Fibroblast of peridontal ligament (primary cell): ENCODE results near the gene DNAJC1.
"Not testable (repeated sequence)": the region's sequence is repeated elsewhere in the genome, so short reads cannot be mapped to it uniquely, and the experiment has no call there.

Source experiments
- DNase-seq: peaks from one replicate; pipeline ENCODE4 v3.0.0-alpha.2; 2010; ENCODE audit errors: extremely low read depth

Gene DNAJC1, protein sequence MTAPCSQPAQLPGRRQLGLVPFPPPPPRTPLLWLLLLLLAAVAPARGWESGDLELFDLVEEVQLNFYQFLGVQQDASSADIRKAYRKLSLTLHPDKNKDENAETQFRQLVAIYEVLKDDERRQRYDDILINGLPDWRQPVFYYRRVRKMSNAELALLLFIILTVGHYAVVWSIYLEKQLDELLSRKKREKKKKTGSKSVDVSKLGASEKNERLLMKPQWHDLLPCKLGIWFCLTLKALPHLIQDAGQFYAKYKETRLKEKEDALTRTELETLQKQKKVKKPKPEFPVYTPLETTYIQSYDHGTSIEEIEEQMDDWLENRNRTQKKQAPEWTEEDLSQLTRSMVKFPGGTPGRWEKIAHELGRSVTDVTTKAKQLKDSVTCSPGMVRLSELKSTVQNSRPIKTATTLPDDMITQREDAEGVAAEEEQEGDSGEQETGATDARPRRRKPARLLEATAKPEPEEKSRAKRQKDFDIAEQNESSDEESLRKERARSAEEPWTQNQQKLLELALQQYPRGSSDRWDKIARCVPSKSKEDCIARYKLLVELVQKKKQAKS

DNA sequence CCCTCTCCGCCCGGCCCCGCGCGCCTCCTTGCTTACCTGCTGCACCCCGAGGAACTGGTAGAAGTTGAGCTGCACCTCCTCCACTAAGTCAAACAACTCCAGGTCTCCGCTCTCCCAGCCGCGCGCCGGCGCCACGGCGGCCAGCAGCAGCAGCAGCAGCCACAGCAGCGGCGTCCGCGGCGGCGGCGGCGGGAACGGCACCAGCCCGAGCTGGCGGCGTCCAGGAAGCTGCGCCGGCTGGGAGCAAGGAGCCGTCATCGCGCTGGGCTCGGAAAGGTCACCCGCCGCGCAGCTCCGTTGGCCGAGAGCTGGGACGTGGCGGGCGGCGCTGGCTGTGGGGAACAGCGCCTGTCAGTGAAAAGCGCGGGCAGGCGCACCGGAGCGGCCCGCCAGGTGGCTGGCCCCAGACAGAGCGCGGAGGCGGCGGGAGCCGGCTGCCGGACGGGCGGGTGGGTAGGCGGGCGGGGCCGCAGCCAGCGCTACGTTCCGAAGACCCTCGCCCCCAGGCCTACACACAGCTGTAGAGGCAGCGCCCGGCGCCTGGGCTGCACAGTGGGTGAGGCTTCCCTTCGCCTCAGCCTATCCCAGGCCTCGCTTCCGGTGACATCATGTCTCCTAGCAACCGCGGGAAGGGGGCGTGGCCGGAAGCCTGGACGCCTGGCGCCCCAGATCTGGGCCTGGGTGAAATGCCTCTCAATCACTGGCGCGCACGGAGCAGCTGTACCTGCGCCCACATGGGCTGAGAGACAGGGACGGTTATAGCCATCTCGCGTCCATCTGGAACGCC is at the start of gene DNAJC1:
DNAJC1 (minus strand) TSS at position 554 of the 787 bp plus-strand sequence; CDS start at position 258, 296 bp downstream.
- DNase-seq, result peak; percentile 88

DNA sequence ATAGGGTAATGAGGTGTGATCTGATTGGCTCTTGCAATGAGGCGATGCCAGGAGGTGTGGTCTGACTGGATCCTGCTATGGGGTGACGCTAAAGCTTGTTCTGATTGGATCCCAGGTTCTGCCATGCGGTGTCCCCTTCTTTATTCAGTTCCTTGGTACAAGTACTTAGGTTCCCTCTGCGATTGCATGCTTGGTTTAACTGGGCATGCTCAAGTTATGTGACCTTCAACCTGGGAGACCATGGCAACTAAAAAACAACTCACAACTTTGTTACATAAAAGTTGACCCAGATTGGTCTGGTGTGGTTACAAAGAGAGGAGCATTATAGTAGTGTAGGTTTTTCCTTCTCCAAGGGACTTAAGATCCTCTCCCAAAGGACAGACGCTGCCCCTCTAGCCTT is 49.5 kb upstream of the DNAJC1 start:
- DNase-seq, result no peak

DNA sequence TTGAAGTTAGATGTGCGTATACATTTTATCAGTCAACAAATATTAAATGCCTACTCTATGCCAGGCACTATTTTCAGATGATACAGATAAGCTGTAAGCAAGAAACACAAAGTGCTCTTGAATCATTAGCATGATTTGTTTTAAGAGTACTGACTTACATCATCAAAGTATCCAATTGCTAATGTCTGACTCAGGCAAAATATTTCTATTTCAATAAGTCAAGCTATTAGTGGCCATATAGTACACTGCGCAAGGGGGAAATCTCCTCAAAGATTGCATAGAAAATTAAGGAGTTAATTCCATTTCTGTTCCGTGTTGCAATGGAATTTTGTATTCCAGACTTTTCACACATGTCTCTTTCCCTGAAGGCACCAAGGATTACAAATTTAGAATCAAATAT is 46.1 kb upstream of the DNAJC1 start:
- DNase-seq, result no peak

DNA sequence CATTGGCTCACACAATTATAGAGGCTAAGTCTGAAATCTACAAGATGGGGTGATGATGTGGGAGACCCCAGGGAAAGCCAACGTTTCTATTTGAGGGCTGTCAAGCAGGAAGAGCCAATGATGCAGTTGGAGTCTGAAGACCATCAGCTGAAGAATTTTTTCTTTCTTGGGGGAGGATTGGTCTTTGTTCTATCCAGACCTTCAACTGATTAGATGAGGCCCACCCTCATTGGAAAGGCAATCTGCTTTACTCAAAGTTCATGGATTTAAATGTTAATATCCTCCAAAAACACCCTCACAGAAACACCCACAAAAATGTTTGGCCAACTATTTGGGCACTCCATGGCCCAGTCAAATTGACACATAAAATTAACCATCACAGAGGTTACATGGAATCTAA is 44.3 kb upstream of the DNAJC1 start:
- no peak for DNase-seq

DNA sequence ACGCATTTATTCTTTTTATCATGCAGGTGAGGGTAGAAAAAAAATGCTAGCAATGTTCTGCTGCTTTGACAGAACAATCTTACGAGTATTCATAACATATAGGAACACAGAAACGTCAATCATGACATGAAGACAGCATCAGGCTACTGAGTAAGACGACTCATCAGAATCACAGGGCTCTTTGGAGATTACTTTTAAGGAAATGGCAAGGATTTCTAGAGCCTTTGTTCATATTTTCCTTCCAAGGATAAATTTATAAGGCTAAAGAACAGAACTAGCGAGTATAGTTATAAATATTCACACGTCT is 39.8 kb upstream of the DNAJC1 start:
- DNase-seq, result no peak

DNA sequence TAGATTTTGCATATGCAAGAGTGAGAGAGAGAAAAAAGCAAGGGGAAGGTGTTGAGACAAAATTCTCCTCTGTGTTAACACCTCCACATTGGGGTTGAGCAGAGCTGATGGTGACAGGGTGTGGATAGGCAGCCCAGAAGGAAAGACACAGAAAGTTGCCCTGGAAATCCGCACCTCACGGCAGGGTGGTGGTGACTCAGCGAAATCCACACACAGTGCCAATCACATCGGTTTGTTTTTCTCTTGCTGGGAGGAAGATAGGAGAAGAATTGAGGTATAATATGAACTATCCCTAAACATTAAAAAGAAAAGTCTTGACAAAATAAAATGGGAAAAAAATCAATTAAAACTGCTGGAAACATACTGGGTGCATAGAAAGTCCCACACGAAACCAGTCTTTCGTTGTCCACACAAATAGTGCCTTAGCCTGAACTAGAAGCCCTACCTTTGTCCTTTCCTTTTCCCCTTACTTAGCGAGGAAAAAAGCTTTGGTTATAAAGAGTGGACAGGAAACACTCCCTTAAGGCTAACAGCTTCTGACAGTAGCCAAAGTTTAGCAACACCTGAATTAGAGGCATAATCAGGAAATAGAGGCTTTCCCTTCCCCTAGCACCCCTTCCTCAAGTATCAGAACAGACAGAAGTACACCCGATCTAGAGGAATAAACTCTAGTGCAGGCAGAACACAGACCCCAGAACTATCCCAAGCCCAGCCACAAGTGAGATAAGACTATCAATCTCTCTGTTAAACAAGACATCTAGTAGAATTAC is 39.2 kb upstream of the DNAJC1 start:
- no peak for DNase-seq

DNA sequence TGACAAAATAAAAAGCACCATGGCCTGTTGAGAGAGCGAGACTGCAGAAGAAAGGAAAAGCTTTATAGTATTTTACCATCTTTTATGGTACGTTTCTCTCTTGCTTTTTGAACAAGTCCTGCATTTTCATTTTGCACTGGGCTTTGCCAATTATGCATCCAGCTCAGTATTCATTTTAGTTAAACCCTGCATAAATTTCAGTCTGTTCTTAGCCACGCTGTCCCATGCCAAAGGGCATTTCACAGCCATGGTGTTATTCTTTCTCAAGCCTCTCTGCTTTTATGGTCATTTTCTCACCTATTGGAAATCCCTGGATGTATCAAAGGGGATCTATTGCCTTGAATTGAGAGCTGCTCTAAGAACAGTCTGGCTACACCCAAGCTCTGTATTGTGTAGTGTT is 30.8 kb upstream of the DNAJC1 start:
- DNase-seq, result no peak

DNA sequence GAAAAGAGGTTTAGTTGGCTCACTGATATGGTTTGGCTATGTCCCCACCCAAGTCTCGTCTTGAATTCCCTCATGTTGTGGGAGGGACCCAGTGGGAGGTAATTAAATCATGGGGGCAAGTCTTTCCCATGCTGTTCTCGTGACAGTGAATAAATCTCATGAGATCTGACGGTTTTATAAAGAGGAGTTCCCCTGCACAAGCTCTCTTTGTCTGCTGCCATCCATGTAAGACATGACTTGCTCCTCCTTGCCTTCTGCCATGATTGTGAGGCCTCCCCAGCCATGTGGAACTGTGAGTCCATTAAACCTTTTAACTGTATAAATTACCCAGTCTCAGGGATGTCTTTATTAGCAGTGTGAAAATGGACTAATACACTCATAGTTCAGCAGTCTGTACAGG is 28.7 kb upstream of the DNAJC1 start:
- not testable (repeated sequence) for DNase-seq

DNA sequence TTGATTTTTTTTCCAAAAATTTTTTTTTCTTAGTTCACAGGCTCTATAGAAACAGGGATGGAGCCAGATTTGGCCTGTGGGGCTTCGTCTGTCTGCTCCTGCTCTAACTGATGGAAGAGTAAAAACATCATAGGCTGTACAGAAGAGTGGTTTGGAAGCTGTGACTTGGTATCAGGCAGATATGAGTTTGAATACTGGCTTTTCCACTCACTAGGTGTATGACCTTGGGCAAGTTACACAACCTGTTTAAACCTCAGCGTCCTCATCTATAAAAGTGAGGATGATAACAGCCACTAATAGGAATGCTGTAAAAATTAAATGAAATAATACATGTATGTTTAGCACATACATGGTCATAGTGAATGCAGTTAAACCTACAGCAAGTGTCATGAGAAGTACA is 26.9 kb upstream of the DNAJC1 start:
- no peak for DNase-seq

DNA sequence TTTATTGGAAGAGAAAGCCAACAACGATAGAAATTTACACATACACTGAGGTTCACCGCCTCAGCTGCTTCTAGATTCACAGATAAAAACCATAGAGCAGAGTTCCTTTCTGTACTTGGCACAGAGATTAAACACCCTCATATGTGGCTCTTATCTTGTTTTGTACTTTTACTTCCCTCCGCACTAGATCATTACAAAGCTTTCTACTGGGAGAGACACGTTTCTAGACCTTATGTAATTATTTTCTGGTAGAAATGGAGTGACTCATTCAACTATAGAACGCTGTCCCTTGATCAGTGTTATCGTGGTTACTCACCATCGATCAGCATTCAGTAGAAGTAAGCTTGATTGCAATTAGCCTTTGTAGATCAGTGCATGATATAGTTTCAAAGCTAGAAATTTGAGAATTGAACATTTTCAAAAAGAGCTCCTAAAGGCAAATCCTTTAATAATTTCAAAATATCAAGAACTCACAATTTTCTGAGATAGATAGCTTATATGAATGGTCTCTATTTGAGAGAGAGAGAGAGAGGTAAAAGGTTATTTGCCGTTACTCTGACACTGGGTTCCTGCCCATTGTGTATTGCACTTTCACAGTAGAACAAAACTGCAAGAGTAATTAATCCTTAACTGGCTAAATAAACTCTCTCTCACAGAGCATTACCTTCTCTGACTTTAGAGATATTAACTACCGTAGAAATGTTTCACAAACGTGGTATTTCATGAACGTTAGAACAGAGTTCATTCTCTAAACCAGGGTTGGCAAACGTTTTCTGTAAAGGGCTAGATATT is 26.1 kb upstream of the DNAJC1 start:
- no peak for DNase-seq

DNA sequence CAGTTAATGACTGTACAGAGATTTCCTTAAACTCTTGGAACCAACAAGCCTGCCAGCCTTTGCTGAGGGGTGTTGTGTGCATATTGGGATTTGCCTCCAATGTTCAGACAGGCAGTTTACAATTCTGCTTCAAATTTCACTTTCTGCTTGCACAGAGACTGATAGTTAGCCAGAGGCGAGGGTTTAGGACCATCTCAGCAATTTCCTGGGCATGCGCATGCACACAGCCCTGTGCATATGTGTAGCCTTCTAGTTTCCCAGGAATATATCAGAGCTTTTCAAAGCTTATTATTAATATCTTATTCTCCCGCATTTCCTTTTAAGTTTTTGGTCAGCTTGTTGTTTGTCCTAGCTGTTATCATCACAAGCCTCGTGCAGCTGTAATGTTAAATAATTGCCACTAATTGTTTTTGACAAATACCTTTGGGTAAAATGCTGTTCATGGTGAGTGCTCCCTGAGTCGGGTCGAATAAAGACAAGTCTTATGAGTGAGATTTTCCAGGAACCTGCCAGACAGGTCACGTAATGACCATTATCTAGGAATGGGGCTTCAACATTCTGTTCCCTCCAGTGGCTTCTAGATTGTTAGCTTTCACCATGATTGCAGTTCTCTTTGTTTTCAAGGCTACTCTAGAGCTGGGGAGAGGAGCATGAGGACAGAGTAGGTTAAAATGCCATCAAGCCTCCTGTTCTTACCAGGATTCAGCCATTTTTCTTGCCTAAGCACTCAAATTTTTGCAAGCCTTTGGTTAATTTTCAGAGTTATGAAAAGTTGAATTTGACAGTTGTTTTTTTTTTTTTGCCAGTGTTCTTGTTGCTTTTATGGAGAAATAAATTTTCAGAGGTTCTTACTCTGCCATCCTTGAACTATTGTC is 24.1 kb upstream of the DNAJC1 start:
- no peak for DNase-seq

DNA sequence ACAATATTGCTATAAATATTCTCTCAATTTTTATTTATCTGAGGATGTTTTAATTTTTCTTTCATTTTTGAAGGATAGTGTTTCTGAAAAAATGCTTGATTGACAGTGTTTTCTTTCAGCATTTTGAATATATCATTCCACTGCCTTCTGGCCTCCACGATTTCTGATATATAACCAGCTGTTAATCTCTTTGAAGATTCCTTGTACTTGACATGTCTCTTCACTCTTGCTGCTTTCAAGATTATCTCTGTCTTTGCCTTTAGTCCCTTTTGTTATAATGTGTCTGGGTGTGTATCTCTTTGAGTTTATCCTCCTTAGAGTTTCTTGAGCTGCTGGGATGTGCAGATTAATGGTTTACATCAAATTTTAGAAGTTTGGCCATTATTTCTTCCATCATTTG is 22.8 kb upstream of the DNAJC1 start:
- DNase-seq, result no peak

DNA sequence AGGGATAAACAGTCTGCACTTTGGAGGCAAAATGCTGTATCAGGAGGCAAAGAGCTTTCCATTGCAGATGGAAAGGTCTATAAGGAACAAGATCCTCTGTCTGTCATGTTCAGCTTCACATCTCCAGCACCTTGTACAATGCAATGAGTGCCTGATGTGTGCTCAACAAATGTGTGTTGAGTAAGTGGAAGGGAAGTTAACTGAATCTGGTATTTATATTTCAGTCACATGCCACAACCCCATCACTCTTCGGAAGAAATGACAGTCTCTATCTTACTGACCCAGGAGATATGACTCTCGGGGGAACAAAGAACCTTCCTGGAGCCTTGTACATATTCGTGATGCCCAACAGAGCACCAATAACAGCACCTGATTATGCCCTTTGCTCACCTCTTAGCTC is 20.0 kb upstream of the DNAJC1 start:
- no peak for DNase-seq

DNA sequence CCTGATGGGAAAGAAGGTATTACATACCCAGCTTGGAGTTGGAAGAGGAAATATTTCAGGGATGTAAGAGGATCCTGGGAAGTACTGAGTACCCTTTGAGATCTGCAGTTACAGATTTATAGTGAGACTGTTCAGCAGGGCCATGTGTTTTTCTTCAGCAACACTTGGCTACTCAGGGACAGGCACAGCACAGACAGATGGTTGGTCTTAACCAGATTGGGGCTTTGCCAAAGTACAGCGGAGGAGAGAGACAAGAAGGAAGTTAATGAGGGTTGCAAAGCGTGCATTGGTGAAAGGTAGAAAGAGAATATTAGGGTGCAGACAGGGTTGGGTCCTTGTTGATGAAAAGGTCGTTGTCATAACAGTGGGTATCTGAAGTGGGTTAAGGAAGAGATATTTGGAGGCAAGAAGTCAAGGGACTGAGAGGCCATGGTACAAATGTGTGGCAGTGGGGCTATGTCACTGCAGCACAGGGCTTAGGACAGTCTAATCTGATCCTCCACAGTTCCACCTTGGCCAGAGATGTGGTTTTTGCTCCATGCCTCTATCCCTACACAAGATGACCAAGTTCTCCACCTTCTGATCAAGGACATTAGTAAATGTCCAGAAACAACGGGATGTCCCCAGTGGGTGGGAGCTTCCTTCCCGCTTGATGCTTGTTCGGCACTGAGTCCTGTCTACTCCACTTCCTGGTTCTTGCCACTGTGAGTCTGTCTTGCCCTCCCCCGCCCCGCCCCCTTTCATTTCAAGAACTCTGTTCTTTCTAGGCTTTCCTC is 18.9 kb upstream of the DNAJC1 start:
- DNase-seq, result no peak

DNA sequence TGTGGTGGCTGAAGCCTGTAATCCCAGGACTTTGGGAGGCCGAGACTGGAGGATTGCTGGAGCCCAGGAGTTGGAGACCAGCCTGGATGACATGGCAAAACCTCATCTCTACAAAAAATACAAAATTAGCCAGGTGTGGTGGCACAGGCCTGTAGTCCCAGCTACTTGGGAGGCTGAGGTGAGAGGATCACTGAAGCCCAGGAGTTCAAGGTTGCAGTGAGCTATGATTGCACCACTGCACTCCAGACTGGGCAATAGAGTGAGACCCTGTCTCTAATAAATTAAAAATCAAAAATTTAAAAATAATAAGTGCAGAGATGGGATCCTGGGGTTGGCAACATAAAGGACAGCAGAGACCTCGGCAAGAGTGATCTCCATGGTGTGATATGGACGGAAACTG is 17.6 kb upstream of the DNAJC1 start:
- not testable (repeated sequence) for DNase-seq

DNA sequence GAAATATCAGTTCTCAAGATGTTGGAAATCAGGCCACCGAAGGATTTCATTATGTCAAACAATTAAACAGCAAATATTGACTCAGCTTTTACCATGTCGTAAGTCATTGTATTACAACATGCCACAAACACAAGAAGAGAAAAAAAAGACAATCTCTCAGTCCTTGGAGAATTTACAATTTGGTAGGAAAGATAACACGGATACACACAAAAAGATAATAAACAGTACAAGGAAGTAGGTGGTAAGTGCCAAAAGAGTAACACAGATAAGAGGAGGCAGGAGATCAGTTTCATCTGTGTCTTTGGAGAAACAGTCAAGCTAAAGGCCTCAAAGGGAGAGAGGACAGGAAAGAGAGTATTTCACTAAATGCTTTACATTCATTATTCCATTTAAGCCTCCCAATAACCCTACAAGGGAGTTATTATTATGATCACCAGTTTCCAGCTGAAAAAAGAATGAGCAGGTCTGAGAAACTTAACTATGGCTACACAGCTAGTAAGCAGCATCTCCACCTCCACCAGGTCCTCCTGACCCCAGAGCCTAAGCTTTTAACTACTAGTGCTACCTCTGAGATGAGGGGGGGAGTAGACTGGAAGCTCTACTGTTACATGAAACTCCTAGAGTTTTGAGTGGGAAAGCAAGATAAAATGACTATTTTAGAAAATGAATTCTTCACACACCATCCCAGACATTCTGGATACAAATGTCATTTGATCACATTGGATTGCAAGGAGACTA is 13.9 kb upstream of the DNAJC1 start:
- DNase-seq, result no peak

DNA sequence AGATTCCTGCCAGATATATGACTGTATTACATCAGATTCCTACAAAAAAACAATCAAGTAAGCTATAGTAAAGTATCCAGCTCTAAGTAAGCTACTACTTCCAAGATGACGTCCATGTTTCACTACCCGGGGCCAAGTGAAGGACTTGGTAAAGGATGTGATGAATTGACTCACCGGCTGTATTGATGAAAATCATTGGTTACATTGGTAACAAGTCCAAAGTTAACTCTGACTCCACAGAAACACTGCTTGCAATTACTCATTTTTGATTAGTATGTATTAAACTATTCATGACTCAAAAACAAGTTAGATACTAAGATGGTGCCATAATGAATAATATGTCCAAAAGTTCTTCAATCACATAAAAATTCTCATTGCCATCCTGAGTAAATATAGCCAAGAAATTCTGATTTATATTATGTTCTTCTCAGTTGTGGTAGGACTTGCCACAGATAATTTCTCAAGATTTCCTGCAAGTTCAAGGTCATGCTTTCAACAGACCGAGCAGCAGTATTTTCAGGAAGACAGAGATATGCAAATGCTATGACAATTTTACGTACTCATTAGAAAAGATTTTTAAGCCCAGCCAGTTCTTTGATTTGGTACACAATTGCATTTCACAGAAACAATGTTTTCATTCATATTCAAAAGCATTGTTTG is 12.6 kb upstream of the DNAJC1 start:
- DNase-seq, result no peak

DNA sequence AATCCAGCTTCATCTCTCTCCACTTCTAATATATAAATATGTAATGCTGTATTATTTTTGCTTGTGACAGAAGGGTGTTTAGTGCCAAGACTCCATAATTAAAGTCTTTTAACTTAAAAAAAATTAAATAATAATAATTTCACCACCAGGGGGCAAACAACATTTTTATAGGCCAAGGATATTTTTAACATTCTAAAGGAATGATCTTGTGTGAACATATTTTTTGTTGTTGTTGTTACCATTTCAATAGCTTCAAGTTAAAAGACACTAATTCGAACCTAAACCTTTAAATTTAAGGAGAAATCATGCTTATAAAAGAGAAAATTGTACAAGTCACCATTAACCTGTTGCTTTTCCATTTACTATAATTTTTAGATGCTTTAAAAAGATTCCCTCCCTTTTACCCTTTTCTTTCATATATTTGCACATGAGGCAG is 7.5 kb upstream of the DNAJC1 start:
- peak; percentile 62 for DNase-seq
